ENCODE measurements around the gene TSPAN5. TPM values are rescaled to one million over a fixed set of nuclear protein-coding genes. Genes with fewer than 3 reads are reported as not detected.

The TSPAN5 gene
- total and polyA plus RNA-seq, 2 of the 4 experiments (the other 2 are of a cell fraction): 64.8 to 79.6 TPM

DNA sequence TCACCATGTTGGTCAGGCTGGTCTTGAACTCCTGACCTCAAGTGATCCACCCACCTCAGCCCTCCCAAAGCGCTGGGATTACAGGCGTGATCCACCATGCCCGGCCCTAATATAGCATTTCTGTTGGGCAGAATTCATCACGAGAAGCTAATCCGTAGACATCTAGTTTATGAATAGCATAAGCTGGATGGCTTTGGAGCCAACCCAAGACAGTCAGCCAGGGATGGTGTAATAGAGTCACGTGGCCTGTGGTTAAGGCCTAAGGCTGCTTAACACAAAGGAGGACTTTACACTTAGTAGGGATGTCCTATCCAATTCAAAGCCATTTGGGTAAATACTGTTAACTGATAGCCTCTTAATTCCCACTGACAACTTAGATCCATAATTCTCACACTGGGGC is 223.6 kb downstream of the TSPAN5 start:
- dilution Hi-C loops (cut with HindIII; ENCODE audit: low sequenced_read_pairs, unreplicated experiment): no loop called here
- Histone ChIP-seq H3K56ac (ENCODE audit: extremely low read depth, insufficient read depth, low read length) (no peak overlapping the region), H3K18ac (ENCODE audit: low read depth, low read length) (no peak overlapping the region), H3K4me1 (ENCODE audit: control insufficient read depth, insufficient read depth, low read length) (peaks cover 6% of the 10 kb centered on the region), H2BK20ac (ENCODE audit: low read depth, low read length) (no peak overlapping the region), H3K9ac (ENCODE audit: low read depth, low read length) (no peak overlapping the region), H4K20me1 (ENCODE audit: insufficient read depth, low read length) (no peaks in the 10 kb centered on the region; the same call in 1 of the 2 replicates), H3K36me3 (ENCODE audit: control insufficient read depth, insufficient read depth, low read length) (peaks cover 4% of the 10 kb centered on the region), H3K4me3 (ENCODE audit: insufficient read depth, low read depth, low read length) (no peak overlapping the region), H3K9me1 (ENCODE audit: insufficient read depth, low read length) (no peaks in the 10 kb centered on the region; the same call in 1 of the 2 replicates), H4K91ac (ENCODE audit: insufficient read depth, low read depth, low read length) (no peak overlapping the region), H2BK5ac (ENCODE audit: low read depth, low read length, poor library complexity, severe bottlenecking) (no peak overlapping the region), H2AFZ (replicated peaks; ENCODE audit: low read length, poor library complexity) (no peak overlapping the region), H3K14ac (replicated peaks; ENCODE audit: low read depth, low read length) (no peak overlapping the region), H3K9me3 (ENCODE audit: control insufficient read depth, insufficient read depth, low read length) (no peaks in the 10 kb centered on the region), H4K8ac (ENCODE audit: low read depth in 2 of 2, low read length in 2 of 2) (peak overlapping the region in 1 of 2 experiments; percentile 13; a peak in 1 of 4 replicates), H2AK9ac (replicated peaks; ENCODE audit: low read depth, low read length, poor library complexity) (no peak overlapping the region), H4K5ac (ENCODE audit: low read depth, low read length) (no peak overlapping the region), H3K27ac (ENCODE audit: insufficient read depth, low read length) (no peak overlapping the region), H2AK5ac (ENCODE audit: low read depth, low read length) (no peak overlapping the region), H3K4me2 (ENCODE audit: low read depth, low read length) (no peak overlapping the region), H3K23ac (ENCODE audit: low read depth, low read length) (no peak overlapping the region), H2BK15ac (ENCODE audit: low read depth, low read length) (no peak overlapping the region), H3K4ac (ENCODE audit: low read depth, low read length) (no peak overlapping the region), H3K27me3 (ENCODE audit: control insufficient read depth, insufficient read depth, low read length) (no peaks in the 10 kb centered on the region), H2BK120ac (ENCODE audit: low read depth, low read length) (no peak overlapping the region), H3K79me1 (ENCODE audit: low read depth in 1 of 2, low read length in 2 of 2) (peaks cover 6 to 11% of the 10 kb centered on the region in 2 experiments)
- ATAC-seq (ENCODE audit: low read depth) (no peak), DNase-seq (no peak)
- no CpG with 5 or more reads among the region's 6 CpGs for WGBS, 2 experiments (ENCODE audit: extremely low coverage in 2 of 2, insufficient read length in 1 of 2)
- TF ChIP-seq NFE2L2 (IDR thresholded peaks at IDR 0.05; ENCODE audit: low read depth, low read length): no peak
- ChIA-PET POLR2A (ENCODE audit: unreplicated experiment) (no interaction called here), CTCF (no interaction called here)
- no TSS peak for BruUV-seq (replicated peaks)
- intact Hi-C loops (cut with micrococcal nuclease): loop anchor here (10.0 kb wide), 2 partner anchors 170 to 290 kb away; partner anchors contain the start of genes RAP1GDS1 and STPG2
- in situ Hi-C loops (cut with MboI; ENCODE audit: low sequenced_read_pairs): no loop called here

Data from IMR-90 (cell line).